Mammary epithelial cell (primary cell): Measurements from ENCODE around the gene TBCCD1.
"Not testable (repeated sequence)": the region's sequence is repeated elsewhere in the genome, so short reads cannot be mapped to it uniquely, and the experiment has no call there.

Source experiments
- EZH2 ChIP-seq: IDR thresholded peaks from 2 replicates; pipeline ENCODE4 v1.6.1; 2012; ENCODE audit warnings: low read length, inconsistent platforms, borderline replicate concordance
- TF ChIP-seq, protein P1 (sequence below), 2 donors: IDR thresholded peaks in 1 of 2; conservative IDR thresholded peaks in 1 of 2; 2 replicates each; pipeline ENCODE4 v1.5.1; 2011 to 2012; ENCODE audit warnings: inconsistent platforms in 2 of 2, low read length in 2 of 2, mild to moderate bottlenecking in 2 of 2, control low read depth in 1 of 2, low read depth in 1 of 2; ENCODE audit not compliant: insufficient read depth in 1 of 2; ENCODE audit errors: extremely low read depth in 1 of 2

GRCh38 chr3:186498022-186498421 lies 69.1 kb downstream of the TBCCD1 start:
- TF ChIP-seq, protein P1, sequence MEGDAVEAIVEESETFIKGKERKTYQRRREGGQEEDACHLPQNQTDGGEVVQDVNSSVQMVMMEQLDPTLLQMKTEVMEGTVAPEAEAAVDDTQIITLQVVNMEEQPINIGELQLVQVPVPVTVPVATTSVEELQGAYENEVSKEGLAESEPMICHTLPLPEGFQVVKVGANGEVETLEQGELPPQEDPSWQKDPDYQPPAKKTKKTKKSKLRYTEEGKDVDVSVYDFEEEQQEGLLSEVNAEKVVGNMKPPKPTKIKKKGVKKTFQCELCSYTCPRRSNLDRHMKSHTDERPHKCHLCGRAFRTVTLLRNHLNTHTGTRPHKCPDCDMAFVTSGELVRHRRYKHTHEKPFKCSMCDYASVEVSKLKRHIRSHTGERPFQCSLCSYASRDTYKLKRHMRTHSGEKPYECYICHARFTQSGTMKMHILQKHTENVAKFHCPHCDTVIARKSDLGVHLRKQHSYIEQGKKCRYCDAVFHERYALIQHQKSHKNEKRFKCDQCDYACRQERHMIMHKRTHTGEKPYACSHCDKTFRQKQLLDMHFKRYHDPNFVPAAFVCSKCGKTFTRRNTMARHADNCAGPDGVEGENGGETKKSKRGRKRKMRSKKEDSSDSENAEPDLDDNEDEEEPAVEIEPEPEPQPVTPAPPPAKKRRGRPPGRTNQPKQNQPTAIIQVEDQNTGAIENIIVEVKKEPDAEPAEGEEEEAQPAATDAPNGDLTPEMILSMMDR (conservative IDR thresholded peaks at IDR 0.05 in 1 of 2, IDR thresholded peaks at IDR 0.05 in 1 of 2; ENCODE audit: extremely low read depth in 1 of 2, insufficient read depth in 1 of 2, low read depth in 1 of 2, low read length in 2 of 2) = not testable (repeated sequence)
- TF ChIP-seq EZH2 = not testable (repeated sequence)
